ENCODE results near the gene RAD51B. TPM values are rescaled to one million over a fixed set of nuclear protein-coding genes. Genes with fewer than 3 reads are reported as not detected.

Gene RAD51B
- total and polyA plus RNA-seq, 4 donors: 2.5 to 95.0 (median 9.6) TPM

DNA sequence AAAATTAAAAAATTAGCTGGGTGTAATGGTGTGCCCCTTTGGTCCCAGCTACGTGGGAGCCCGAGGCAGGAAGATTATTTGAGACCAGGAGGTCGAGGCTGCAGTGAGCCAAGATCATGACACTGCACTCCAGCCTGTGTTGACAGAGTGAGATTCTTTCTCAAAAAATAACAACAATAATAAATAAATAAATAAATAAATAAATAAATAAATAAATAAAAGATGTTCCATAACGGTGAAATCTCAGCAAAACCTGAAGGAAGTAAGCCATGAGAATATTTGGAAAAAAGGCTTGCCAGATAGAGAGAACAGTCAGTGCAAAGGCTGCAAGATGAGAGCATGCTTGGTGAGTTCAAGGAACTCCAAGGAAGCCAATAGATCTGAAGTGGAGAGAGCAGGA lies 176.7 kb downstream of the RAD51B start:
- WGBS, 2 donors: 96 to 100% methylated on average over 4 of the region's 4 CpGs
- no peak overlapping the region for H3K9ac ChIP-seq (ENCODE audit: insufficient read depth in 1 of 2, low read length in 2 of 2)
- DNase-seq: no peak
- no peaks in the 10 kb centered on the region for H3K36me3 ChIP-seq (ENCODE audit: control insufficient read depth in 4 of 4, insufficient read depth in 4 of 4, low read length in 4 of 4)
- H3K4me3 ChIP-seq: no peak overlapping the region
- H3K27ac ChIP-seq (ENCODE audit: low read depth in 1 of 2, low read length in 1 of 2): no peak overlapping the region
- TF ChIP-seq, protein P1, sequence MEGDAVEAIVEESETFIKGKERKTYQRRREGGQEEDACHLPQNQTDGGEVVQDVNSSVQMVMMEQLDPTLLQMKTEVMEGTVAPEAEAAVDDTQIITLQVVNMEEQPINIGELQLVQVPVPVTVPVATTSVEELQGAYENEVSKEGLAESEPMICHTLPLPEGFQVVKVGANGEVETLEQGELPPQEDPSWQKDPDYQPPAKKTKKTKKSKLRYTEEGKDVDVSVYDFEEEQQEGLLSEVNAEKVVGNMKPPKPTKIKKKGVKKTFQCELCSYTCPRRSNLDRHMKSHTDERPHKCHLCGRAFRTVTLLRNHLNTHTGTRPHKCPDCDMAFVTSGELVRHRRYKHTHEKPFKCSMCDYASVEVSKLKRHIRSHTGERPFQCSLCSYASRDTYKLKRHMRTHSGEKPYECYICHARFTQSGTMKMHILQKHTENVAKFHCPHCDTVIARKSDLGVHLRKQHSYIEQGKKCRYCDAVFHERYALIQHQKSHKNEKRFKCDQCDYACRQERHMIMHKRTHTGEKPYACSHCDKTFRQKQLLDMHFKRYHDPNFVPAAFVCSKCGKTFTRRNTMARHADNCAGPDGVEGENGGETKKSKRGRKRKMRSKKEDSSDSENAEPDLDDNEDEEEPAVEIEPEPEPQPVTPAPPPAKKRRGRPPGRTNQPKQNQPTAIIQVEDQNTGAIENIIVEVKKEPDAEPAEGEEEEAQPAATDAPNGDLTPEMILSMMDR (IDR thresholded peaks at IDR 0.05; ENCODE audit: control extremely low read depth, extremely low read depth): no peak
- H3K9me3 ChIP-seq (ENCODE audit: control insufficient read depth in 4 of 4, insufficient read depth in 3 of 4, low read length in 3 of 4): peaks cover 0 to 2% (median 0%) of the 10 kb centered on the region in 4 donors
- H3K4me1 ChIP-seq (ENCODE audit: control insufficient read depth in 5 of 5, insufficient read depth in 5 of 5, low read length in 5 of 5): peaks cover 0 to 41% (median 7%) of the 10 kb centered on the region in 5 donors
- ATAC-seq (ENCODE audit: insufficient read depth, low FRiP score): no peak
- no peaks in the 10 kb centered on the region for H3K27me3 ChIP-seq (ENCODE audit: control insufficient read depth in 3 of 3, insufficient read depth in 3 of 3, low read length in 2 of 3)

DNA sequence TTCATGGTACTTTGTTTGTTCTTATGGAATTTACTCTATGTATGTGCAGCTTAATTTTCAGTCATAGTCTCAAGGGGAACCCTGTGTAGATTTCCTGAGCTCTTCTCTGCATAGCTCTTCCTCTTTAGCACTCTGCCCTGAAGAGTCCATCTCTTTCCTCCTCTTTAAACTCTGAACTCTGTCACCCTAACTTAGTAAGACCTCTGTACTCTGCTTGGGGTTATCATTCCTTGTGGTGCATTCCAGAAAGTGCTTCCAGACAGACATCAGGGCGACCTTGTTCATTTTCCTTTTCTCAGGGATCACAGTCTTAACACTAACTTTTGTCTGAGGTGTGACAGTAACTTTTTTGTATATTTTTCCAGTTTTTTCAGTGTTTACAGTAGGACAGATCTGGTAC lies 179.3 kb downstream of the RAD51B start:
- WGBS, 2 donors: 91 to 94% methylated on average over 1 of the region's 1 CpG
- H3K27ac ChIP-seq (ENCODE audit: low read depth in 1 of 2, low read length in 1 of 2): no peak overlapping the region

DNA sequence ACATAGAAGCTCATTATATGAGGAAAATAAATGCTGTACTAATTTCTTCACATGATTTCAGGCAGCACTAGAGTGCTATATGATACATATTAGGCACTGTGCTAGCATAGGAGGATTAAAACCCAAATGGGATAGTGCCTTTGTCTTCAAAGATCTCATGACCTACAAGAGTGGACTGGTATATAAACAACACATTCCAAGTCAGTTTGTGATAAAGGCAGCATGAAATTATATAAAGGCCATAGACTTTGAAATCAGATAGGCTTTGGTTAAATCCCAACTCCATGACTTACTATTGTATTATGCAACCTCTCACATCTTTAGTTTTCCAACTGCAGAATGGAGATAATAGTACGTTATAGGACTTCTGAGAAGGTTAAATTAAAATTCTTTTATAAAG lies 179.7 kb downstream of the RAD51B start:
- no peak for ATAC-seq (ENCODE audit: insufficient read depth, low FRiP score)
- peaks cover 0 to 27% (median 7%) of the 10 kb centered on the region in 5 donors for H3K4me1 ChIP-seq (ENCODE audit: control insufficient read depth in 5 of 5, insufficient read depth in 5 of 5, low read length in 5 of 5)
- WGBS, 2 donors: 88% methylated on average over 1 of the region's 1 CpG

More for the DNA sequence above, 179.3 kb downstream of the RAD51B start:
- Histone ChIP-seq H3K36me3 (ENCODE audit: control insufficient read depth in 4 of 4, insufficient read depth in 4 of 4, low read length in 4 of 4) (no peaks in the 10 kb centered on the region), H3K4me3 (no peak overlapping the region), H3K9me3 (ENCODE audit: control insufficient read depth in 4 of 4, insufficient read depth in 3 of 4, low read length in 3 of 4) (peaks cover 0 to 2% (median 0%) of the 10 kb centered on the region in 4 donors), H3K4me1 (ENCODE audit: control insufficient read depth in 5 of 5, insufficient read depth in 5 of 5, low read length in 5 of 5) (peaks cover 0 to 27% (median 7%) of the 10 kb centered on the region in 5 donors), H3K9ac (ENCODE audit: insufficient read depth in 1 of 2, low read length in 2 of 2) (no peak overlapping the region), H3K27me3 (ENCODE audit: control insufficient read depth in 3 of 3, insufficient read depth in 3 of 3, low read length in 2 of 3) (no peaks in the 10 kb centered on the region)
- TF ChIP-seq, protein P1 (IDR thresholded peaks at IDR 0.05; ENCODE audit: control extremely low read depth, extremely low read depth): no peak
- no peak for ATAC-seq (ENCODE audit: insufficient read depth, low FRiP score)
- DNase-seq: no peak

More for the DNA sequence above, 179.7 kb downstream of the RAD51B start:
- peak in 2 of 3 donors; percentile 81 to 85 for DNase-seq
- Histone ChIP-seq H3K4me3 (no peak overlapping the region), H3K27me3 (ENCODE audit: control insufficient read depth in 3 of 3, insufficient read depth in 3 of 3, low read length in 2 of 3) (no peaks in the 10 kb centered on the region), H3K9ac (ENCODE audit: insufficient read depth in 1 of 2, low read length in 2 of 2) (no peak overlapping the region), H3K27ac (ENCODE audit: low read depth in 1 of 2, low read length in 1 of 2) (no peak overlapping the region), H3K9me3 (ENCODE audit: control insufficient read depth in 4 of 4, insufficient read depth in 3 of 4, low read length in 3 of 4) (peaks cover 0 to 2% (median 0%) of the 10 kb centered on the region in 4 donors), H3K36me3 (ENCODE audit: control insufficient read depth in 4 of 4, insufficient read depth in 4 of 4, low read length in 4 of 4) (no peaks in the 10 kb centered on the region)
- TF ChIP-seq, protein P1 (IDR thresholded peaks at IDR 0.05; ENCODE audit: control extremely low read depth, extremely low read depth): no peak
